ENCODE data around the gene RARRES2.

Gene RARRES2

GRCh38 chr7:150325901-150326300 is 15.5 kb downstream of the RARRES2 start:
- H3K4me1 ChIP-seq (ENCODE audit: insufficient read depth, poor library complexity, severe bottlenecking): peaks cover 7% of the 10 kb centered on the region
- H3K27ac ChIP-seq (ENCODE audit: poor library complexity, severe bottlenecking): no peak overlapping the region
- DNase-seq (ENCODE audit: low spot score) (no peak), ATAC-seq (ENCODE audit: low read depth) (no peak)
- H3K9me3 ChIP-seq (ENCODE audit: severe bottlenecking): no peaks in the 10 kb centered on the region
- TF ChIP-seq CTCF (IDR thresholded peaks at IDR 0.05; ENCODE audit: poor library complexity, severe bottlenecking): no peak
- no peaks in the 10 kb centered on the region for H3K27me3 ChIP-seq (ENCODE audit: insufficient read depth, poor library complexity, severe bottlenecking)
- peaks cover 30% of the 10 kb centered on the region for H3K36me3 ChIP-seq (ENCODE audit: low read depth)
- no peak overlapping the region for H3K4me3 ChIP-seq (ENCODE audit: severe bottlenecking)

- ATAC-seq (ENCODE audit: low read depth): no peak
- Histone ChIP-seq H3K4me1 (ENCODE audit: insufficient read depth, poor library complexity, severe bottlenecking) (peaks cover 7% of the 10 kb centered on the region), H3K36me3 (ENCODE audit: low read depth) (peaks cover 30% of the 10 kb centered on the region)
These were observed 16.3 kb downstream of the RARRES2 start for GRCh38 chr7:150325110-150325611.

GRCh38 chr7:150324373-150324961 is 17.0 kb downstream of the RARRES2 start:
- no peak for TF ChIP-seq CTCF (IDR thresholded peaks at IDR 0.05; ENCODE audit: poor library complexity, severe bottlenecking)
- H3K27ac ChIP-seq (ENCODE audit: poor library complexity, severe bottlenecking): peak overlapping the region; percentile 58
- peaks cover 30% of the 10 kb centered on the region for H3K36me3 ChIP-seq (ENCODE audit: low read depth)
- DNase-seq (ENCODE audit: low spot score) (no peak), ATAC-seq (ENCODE audit: low read depth) (peak; percentile 50)
- H3K4me1 ChIP-seq (ENCODE audit: insufficient read depth, poor library complexity, severe bottlenecking): peaks cover 7% of the 10 kb centered on the region
- no peaks in the 10 kb centered on the region for H3K9me3 ChIP-seq (ENCODE audit: severe bottlenecking)
- H3K4me3 ChIP-seq (ENCODE audit: severe bottlenecking): peak overlapping the region; percentile 83
- no peaks in the 10 kb centered on the region for H3K27me3 ChIP-seq (ENCODE audit: insufficient read depth, poor library complexity, severe bottlenecking)

More at GRCh38 chr7:150325110-150325611, 16.3 kb downstream of the RARRES2 start:
- no peak for DNase-seq (ENCODE audit: low spot score)
- no peaks in the 10 kb centered on the region for H3K27me3 ChIP-seq (ENCODE audit: insufficient read depth, poor library complexity, severe bottlenecking)
- no peaks in the 10 kb centered on the region for H3K9me3 ChIP-seq (ENCODE audit: severe bottlenecking)
- TF ChIP-seq CTCF (IDR thresholded peaks at IDR 0.05; ENCODE audit: poor library complexity, severe bottlenecking): no peak
- H3K4me3 ChIP-seq (ENCODE audit: severe bottlenecking): no peak overlapping the region
- H3K27ac ChIP-seq (ENCODE audit: poor library complexity, severe bottlenecking): peak overlapping the region; percentile 58

- DNase-seq (ENCODE audit: low spot score) (no peak), ATAC-seq (ENCODE audit: low read depth) (peak; percentile 64)
- peak overlapping the region; percentile 83 for H3K4me3 ChIP-seq (ENCODE audit: severe bottlenecking)
- no peaks in the 10 kb centered on the region for H3K9me3 ChIP-seq (ENCODE audit: severe bottlenecking)
- H3K27me3 ChIP-seq (ENCODE audit: insufficient read depth, poor library complexity, severe bottlenecking): no peaks in the 10 kb centered on the region
- TF ChIP-seq CTCF (IDR thresholded peaks at IDR 0.05; ENCODE audit: poor library complexity, severe bottlenecking): peak; percentile 15
- peaks cover 28% of the 10 kb centered on the region for H3K36me3 ChIP-seq (ENCODE audit: low read depth)
- H3K4me1 ChIP-seq (ENCODE audit: insufficient read depth, poor library complexity, severe bottlenecking): peaks cover 7% of the 10 kb centered on the region
- peak overlapping the region; percentile 58 for H3K27ac ChIP-seq (ENCODE audit: poor library complexity, severe bottlenecking)
These were observed 17.6 kb downstream of the RARRES2 start for GRCh38 chr7:150323682-150324372.
